Esophagus mucosa (tissue), 1 donor: ENCODE results near the gene USP48. TPM values are rescaled to one million over a fixed set of nuclear protein-coding genes. Genes with fewer than 3 reads are reported as not detected.
"Not testable (repeated sequence)": the region's sequence is repeated elsewhere in the genome, so short reads cannot be mapped to it uniquely, and the experiment has no call there.

Experiments used
- ATAC-seq: fragments of 200-7000 bp; cut with Tn5 transposase; one replicate; pipeline ENCODE4 v1.9.1; 2020
- total RNA-seq: library from RNA; stranded (reverse); gene quantifications from one replicate; pipeline ENCODE4 v1.2.4, GENCODE V29; 2023
- donor health status: DM: yes; HTN: yes; CAD: no.

USP48 gene
- 37.3 TPM for total RNA-seq

- ATAC-seq = peak; percentile 92
Observed at GRCh38 chr1:21782868-21783678, at the start of gene USP48. Gene USP48 (minus strand): TSS chr1:21783149. CDS start chr1:21782957, 192 bp downstream.

- ATAC-seq = no peak
Observed at GRCh38 chr1:21831454-21831970, 48.6 kb upstream of the USP48 start.

- no peak for ATAC-seq
Observed at GRCh38 chr1:21830792-21831453, 48.0 kb upstream of the USP48 start.

GRCh38 chr1:21829294-21829693 is 46.3 kb upstream of the USP48 start:
- ATAC-seq = no peak

- no peak for ATAC-seq
Observed at GRCh38 chr1:21828506-21829210, 45.7 kb upstream of the USP48 start.

- ATAC-seq = no peak
Observed at GRCh38 chr1:21828075-21828474, 45.1 kb upstream of the USP48 start.

GRCh38 chr1:21827141-21827679 is 44.3 kb upstream of the USP48 start:
- no peak for ATAC-seq

GRCh38 chr1:21826694-21827093 is 43.7 kb upstream of the USP48 start:
- not testable (repeated sequence) for ATAC-seq

- ATAC-seq = no peak
Observed at GRCh38 chr1:21825393-21825792, 42.4 kb upstream of the USP48 start.

- ATAC-seq = no peak
Observed at GRCh38 chr1:21824926-21825325, 42.0 kb upstream of the USP48 start.

GRCh38 chr1:21823980-21824702 is 41.2 kb upstream of the USP48 start:
- peak; percentile 3 for ATAC-seq

- ATAC-seq = no peak
Observed at GRCh38 chr1:21823206-21823979, 40.4 kb upstream of the USP48 start.

GRCh38 chr1:21822349-21822748 is 39.4 kb upstream of the USP48 start:
- ATAC-seq = peak; percentile 5

- no peak for ATAC-seq
Observed at GRCh38 chr1:21821385-21822019, 38.6 kb upstream of the USP48 start.

- ATAC-seq = no peak
Observed at GRCh38 chr1:21820597-21821232, 37.8 kb upstream of the USP48 start.

GRCh38 chr1:21818656-21819055 is 35.7 kb upstream of the USP48 start:
- peak; percentile 36 for ATAC-seq

- peak; percentile 8 for ATAC-seq
Observed at GRCh38 chr1:21816602-21817302, 33.8 kb upstream of the USP48 start.

GRCh38 chr1:21815724-21816321 is 32.9 kb upstream of the USP48 start:
- ATAC-seq = peak; percentile 21

- peak; percentile 9 for ATAC-seq
Observed at GRCh38 chr1:21814981-21815582, 32.1 kb upstream of the USP48 start.
